OCI-LY7 (cell line): ENCODE results near the gene SULF2. TPM values are rescaled to one million over a fixed set of nuclear protein-coding genes. Genes with fewer than 3 reads are reported as not detected.

Experiments
- BruUV-seq: library from RNA; stranded (reverse); fragments of 400-500 nt; replicated peaks from 2 replicates; lab custom pipeline; 2021; lab: Mats Ljungman, UMichigan
- CTCF ChIA-PET: fragments of 300-600 bp; sonication (Branson Sonifier 250); formaldehyde crosslinking; loops from one replicate; lab custom pipeline; 2022; ENCODE audit warnings: antibody characterized with exemption; ENCODE audit not compliant: unreplicated experiment; lab: Charles Lee
- POLR2A ChIA-PET: fragments of 300-600 bp; sonication (Branson Sonifier 250); formaldehyde crosslinking; loops from one replicate; lab custom pipeline; 2022; ENCODE audit warnings: antibody characterized with exemption; lab: Charles Lee
- DNase-seq: peaks from one replicate; pipeline ENCODE4 v3.0.0-alpha.2; 2015; ENCODE audit warnings: low spot score
- H2AFZ ChIP-seq: fragments of 200-600 bp; sonication (generic), shearing (Covaris generic); 2 replicates; pipeline ENCODE4 v1.6.1; 2014; ENCODE audit warnings: mild to moderate bottlenecking, antibody characterized with exemption, low read length, moderate library complexity
- H3K27ac ChIP-seq: fragments of 200-600 bp; sonication (generic); 2 replicates; pipeline ENCODE4 v1.5.1; 2014; ENCODE audit warnings: mixed run types, low read depth, mild to moderate bottlenecking, moderate library complexity, low read length, inconsistent platforms; ENCODE audit not compliant: poor library complexity, severe bottlenecking
- H3K36me3 ChIP-seq: fragments of 200-600 bp; sonication (generic); 2 replicates; pipeline ENCODE4 v1.6.1; 2014; ENCODE audit warnings: mild to moderate bottlenecking, antibody characterized with exemption, low read length, moderate library complexity, mixed read lengths; ENCODE audit not compliant: insufficient read depth
- H3K4me1 ChIP-seq: fragments of 200-600 bp; sonication (generic); 2 replicates; pipeline ENCODE4 v1.5.1; 2014; ENCODE audit warnings: mild to moderate bottlenecking, low read length; ENCODE audit not compliant: insufficient read depth, poor library complexity, severe bottlenecking
- H3K4me2 ChIP-seq: fragments of 200-600 bp; sonication (generic); 2 replicates; pipeline ENCODE4 v1.6.1; 2014; ENCODE audit warnings: mild to moderate bottlenecking, low read length
- H3K4me3 ChIP-seq: fragments of 200-600 bp; sonication (generic); 2 replicates; pipeline ENCODE4 v1.5.1; 2014; ENCODE audit warnings: mild to moderate bottlenecking, low read depth, low read length; ENCODE audit not compliant: poor library complexity, severe bottlenecking
- H3K79me2 ChIP-seq: fragments of 200-600 bp; sonication (generic); 2 replicates; pipeline ENCODE4 v1.6.1; 2016; ENCODE audit warnings: low read depth, mild to moderate bottlenecking, low read length, moderate library complexity, mixed read lengths; ENCODE audit not compliant: insufficient read depth
- H3K9me2 ChIP-seq: fragments of 200-600 bp; sonication (generic); 2 replicates; pipeline ENCODE4 v1.6.1; 2016; ENCODE audit warnings: mild to moderate bottlenecking, low read length, mixed read lengths; ENCODE audit not compliant: insufficient read depth
- H3K9me3 ChIP-seq: fragments of 200-600 bp; sonication (generic); 2 replicates; pipeline ENCODE4 v1.6.1; 2014; ENCODE audit warnings: mild to moderate bottlenecking, mixed run types, low read length, mixed read lengths
- H4K20me1 ChIP-seq: fragments of 200-600 bp; sonication (generic); 2 replicates; pipeline ENCODE4 v1.6.1; 2014; ENCODE audit warnings: mild to moderate bottlenecking, antibody characterized with exemption, low read length, moderate library complexity, mixed read lengths; ENCODE audit not compliant: insufficient read depth
- EZH2phosphoT487 ChIP-seq: fragments of 200-600 bp; sonication (generic); IDR thresholded peaks from 2 replicates; pipeline ENCODE4 v1.6.1; 2018; ENCODE audit warnings: low read depth, borderline replicate concordance, mild to moderate bottlenecking, mixed run types, antibody characterized with exemption, low read length, moderate library complexity, mixed read lengths
- intact Hi-C: fragments of 100-400 bp; cut with micrococcal nuclease; formaldehyde crosslinking; loops from one replicate; pipeline ENCODE4 v1.10.0; 2022; ENCODE audit not compliant: unreplicated experiment
- total RNA-seq, 2 experiments: library from RNA; depleted of rRNA in 1 of 2; stranded (reverse); fragments of >200 nt in 1 of 2; shearing (Covaris generic) in 1 of 2; gene quantifications; 2 replicates each; pipeline ENCODE4 v1.2.3, GENCODE V29; 2014 to 2022
- TF ChIP-seq, protein P1 (sequence below): fragments of 200-600 bp; sonication (generic); conservative IDR thresholded peaks from 2 replicates; pipeline ENCODE4 v1.5.1; 2014; ENCODE audit warnings: mild to moderate bottlenecking, antibody characterized with exemption, low read length, moderate library complexity, mixed read lengths

SULF2 gene
- total RNA-seq, 2 experiments from 2014 or later: 0.03 to 0.51 TPM

DNA sequence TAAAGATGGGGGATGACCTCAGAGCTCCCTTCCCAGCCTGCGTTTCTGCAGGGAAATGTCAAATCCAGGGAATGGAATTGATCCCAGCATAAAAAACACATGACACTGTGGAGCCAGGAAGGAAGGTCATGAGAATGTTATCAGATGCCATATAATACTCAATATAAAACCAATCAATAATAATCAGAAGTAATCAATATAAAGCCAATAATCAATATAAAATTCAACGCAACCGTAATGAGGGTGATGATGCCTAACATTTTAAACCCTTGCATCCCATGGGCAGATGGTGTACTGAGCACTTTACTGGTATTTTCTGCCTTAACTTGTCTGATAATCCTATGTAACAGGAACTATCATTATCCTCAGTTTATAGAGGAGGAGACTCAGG is 30.1 kb upstream of the SULF2 start:
- BruUV-seq: no TSS peak
- ChIA-PET CTCF (no interaction called here), POLR2A (no interaction called here)
- no peak for DNase-seq
- H3K4me3 ChIP-seq: no peak overlapping the region
- no peaks in the 10 kb centered on the region for H3K36me3 ChIP-seq
- H3K9me3 ChIP-seq: no peaks in the 10 kb centered on the region
- H3K27ac ChIP-seq: no peak overlapping the region
- intact Hi-C loops: loop anchor here (10.0 kb wide), 1 partner anchor 79 kb away; no protein-coding TSS in a partner anchor
- H3K79me2 ChIP-seq: no peaks in the 10 kb centered on the region
- H3K9me2 ChIP-seq: no peaks in the 10 kb centered on the region
- no peaks in the 10 kb centered on the region for H4K20me1 ChIP-seq
- no peak overlapping the region for H3K4me2 ChIP-seq
- H2AFZ ChIP-seq: no peak overlapping the region
- no peak for TF ChIP-seq EZH2phosphoT487
- H3K4me1 ChIP-seq: peaks cover 32% of the 10 kb centered on the region

DNA sequence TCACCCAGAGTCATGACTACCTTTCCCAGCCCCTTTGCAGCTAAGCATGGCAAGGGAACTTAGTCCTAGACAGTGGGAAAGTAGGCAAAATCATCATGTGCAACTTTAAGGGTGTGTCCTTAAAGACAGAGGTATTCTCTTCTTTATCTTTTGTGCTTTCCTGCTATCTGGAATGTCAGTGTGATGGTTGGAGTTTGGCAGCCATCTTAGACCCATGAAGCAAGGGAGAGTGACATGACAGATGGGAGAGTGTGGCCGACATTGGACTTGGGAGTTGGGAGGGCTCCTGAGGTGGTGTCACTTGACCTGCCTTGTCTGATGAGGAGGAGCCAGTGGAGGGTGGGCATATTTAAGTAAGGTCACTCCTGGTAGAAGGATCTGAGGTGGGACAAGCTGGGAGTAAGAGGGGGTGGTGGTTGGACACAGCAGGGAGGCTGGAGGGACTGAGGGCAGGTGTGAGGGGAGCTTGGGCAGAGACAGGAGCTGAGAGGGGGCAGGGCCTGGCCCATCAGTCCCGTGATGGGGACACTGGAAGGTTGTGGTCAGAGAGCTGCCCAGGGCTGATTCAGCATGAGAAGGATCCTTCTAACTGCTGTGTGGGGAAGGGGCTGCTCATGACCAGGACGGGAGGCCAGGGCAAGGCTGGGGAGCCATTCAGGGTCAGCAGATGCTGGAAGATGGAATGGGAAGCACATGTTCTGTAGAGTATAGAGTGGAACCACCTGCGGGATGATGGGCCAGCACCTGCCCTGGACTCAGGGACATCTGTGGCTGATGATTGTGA is 29.5 kb upstream of the SULF2 start:
- H4K20me1 ChIP-seq: no peaks in the 10 kb centered on the region
- H3K9me2 ChIP-seq: no peaks in the 10 kb centered on the region
- H3K9me3 ChIP-seq: no peaks in the 10 kb centered on the region
- no peaks in the 10 kb centered on the region for H3K36me3 ChIP-seq
- no peak for TF ChIP-seq EZH2phosphoT487
- TF ChIP-seq, protein P1, sequence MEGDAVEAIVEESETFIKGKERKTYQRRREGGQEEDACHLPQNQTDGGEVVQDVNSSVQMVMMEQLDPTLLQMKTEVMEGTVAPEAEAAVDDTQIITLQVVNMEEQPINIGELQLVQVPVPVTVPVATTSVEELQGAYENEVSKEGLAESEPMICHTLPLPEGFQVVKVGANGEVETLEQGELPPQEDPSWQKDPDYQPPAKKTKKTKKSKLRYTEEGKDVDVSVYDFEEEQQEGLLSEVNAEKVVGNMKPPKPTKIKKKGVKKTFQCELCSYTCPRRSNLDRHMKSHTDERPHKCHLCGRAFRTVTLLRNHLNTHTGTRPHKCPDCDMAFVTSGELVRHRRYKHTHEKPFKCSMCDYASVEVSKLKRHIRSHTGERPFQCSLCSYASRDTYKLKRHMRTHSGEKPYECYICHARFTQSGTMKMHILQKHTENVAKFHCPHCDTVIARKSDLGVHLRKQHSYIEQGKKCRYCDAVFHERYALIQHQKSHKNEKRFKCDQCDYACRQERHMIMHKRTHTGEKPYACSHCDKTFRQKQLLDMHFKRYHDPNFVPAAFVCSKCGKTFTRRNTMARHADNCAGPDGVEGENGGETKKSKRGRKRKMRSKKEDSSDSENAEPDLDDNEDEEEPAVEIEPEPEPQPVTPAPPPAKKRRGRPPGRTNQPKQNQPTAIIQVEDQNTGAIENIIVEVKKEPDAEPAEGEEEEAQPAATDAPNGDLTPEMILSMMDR: no peak
- H3K27ac ChIP-seq: no peak overlapping the region
- intact Hi-C loops: loop anchor here (10.0 kb wide), 1 partner anchor 80 kb away; no protein-coding TSS in a partner anchor
- no peak overlapping the region for H3K4me3 ChIP-seq
- H3K4me1 ChIP-seq: peaks cover 32% of the 10 kb centered on the region
- CTCF ChIA-PET: no interaction called here
- no peak for DNase-seq
- BruUV-seq: no TSS peak
- no peak overlapping the region for H3K4me2 ChIP-seq
- no peak overlapping the region for H2AFZ ChIP-seq
- POLR2A ChIA-PET: interaction anchor here (0.5 to 0.6 kb wide), 2 partner anchors 298 to 1367 kb away, joined by 4 read pairs; no protein-coding TSS in a partner anchor
- H3K79me2 ChIP-seq: no peaks in the 10 kb centered on the region

DNA sequence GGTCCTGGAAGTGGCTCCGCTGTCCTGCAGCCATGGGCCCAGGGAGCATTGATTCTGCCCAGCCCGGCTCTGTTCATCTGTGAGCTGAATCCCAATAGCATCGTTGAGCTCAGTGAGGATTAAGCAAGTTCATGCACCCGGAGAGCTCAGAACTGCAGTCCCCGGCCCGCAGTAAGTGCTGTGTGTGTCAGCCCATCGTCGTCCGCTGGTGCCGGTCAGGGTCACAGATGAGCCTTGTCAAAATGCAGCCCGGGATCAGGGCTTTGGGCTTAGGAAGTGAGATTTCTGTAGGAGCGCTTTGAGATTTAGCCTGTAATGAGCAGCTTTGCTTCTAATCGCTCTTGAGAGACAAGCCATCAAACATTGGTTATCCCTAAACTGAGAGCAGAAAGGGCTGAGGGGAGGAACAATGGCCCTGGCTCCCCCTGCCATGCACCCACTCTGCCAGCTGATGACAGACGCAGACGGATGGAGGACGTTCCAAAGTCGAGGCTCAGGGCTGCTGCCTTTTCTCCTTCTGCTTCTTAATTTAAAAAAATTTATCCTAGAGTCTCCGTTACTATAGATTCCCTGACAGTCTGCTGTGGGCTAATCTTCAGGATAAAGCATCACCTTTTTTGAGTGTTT is 25.6 kb upstream of the SULF2 start:
- no peak for TF ChIP-seq EZH2phosphoT487
- TF ChIP-seq, protein P1: no peak
- Histone ChIP-seq H3K79me2 (no peaks in the 10 kb centered on the region), H3K36me3 (no peaks in the 10 kb centered on the region), H3K9me2 (no peaks in the 10 kb centered on the region), H3K27ac (no peak overlapping the region), H2AFZ (no peak overlapping the region), H4K20me1 (no peaks in the 10 kb centered on the region), H3K4me1 (no peaks in the 10 kb centered on the region), H3K4me3 (no peak overlapping the region), H3K9me3 (no peaks in the 10 kb centered on the region), H3K4me2 (no peak overlapping the region)
- ChIA-PET CTCF (no interaction called here), POLR2A (no interaction called here)
- no TSS peak for BruUV-seq
- DNase-seq: no peak
- intact Hi-C loops: loop anchor here (10.0 kb wide), 1 partner anchor 84 kb away; no protein-coding TSS in a partner anchor
